Activated naive CD4-positive, alpha-beta T cell treated with anti-CD3 and anti-CD28 coated beads, Interleukin-2, amount 50 U/mL, for 72 hours (primary cell): ENCODE data around the gene FLOT1. TPM values are rescaled to one million over a fixed set of nuclear protein-coding genes. Genes with fewer than 3 reads are reported as not detected.

Source experiments
- ATAC-seq, 2 donors: fragments of 150-1000 bp; cut with Tn5 transposase; 2 replicates each; pipeline ENCODE4 v1.10.0; 2021; ENCODE audit warnings: mild to moderate bottlenecking in 2 of 2, moderate library complexity in 2 of 2
- DNase-seq, 2 donors: peaks; one replicate each; pipeline ENCODE4 v3.0.0; 2021 to 2022; ENCODE audit warnings: low spot score in 2 of 2
- H3K27ac Mint-ChIP-seq, 2 donors: one replicate each; pipeline ENCODE4 v1.8.0; 2022; ENCODE audit warnings: mild to moderate bottlenecking in 2 of 2, mixed read lengths in 2 of 2
- H3K36me3 Mint-ChIP-seq, 2 donors: one replicate each; pipeline ENCODE4 v1.8.0; 2022; ENCODE audit warnings: mixed read lengths in 2 of 2
- H3K9me3 Mint-ChIP-seq, 2 donors: one replicate each; pipeline ENCODE4 v1.8.0; 2022; ENCODE audit warnings: mixed read lengths in 2 of 2
- total RNA-seq, 2 donors: library from RNA; stranded (reverse); gene quantifications; one replicate each; pipeline ENCODE4 v1.2.3, GENCODE V29; 2022

The FLOT1 gene, protein sequence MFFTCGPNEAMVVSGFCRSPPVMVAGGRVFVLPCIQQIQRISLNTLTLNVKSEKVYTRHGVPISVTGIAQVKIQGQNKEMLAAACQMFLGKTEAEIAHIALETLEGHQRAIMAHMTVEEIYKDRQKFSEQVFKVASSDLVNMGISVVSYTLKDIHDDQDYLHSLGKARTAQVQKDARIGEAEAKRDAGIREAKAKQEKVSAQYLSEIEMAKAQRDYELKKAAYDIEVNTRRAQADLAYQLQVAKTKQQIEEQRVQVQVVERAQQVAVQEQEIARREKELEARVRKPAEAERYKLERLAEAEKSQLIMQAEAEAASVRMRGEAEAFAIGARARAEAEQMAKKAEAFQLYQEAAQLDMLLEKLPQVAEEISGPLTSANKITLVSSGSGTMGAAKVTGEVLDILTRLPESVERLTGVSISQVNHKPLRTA
- total RNA-seq = 100 to 1,000 TPM; 194 to 219 TPM

DNA sequence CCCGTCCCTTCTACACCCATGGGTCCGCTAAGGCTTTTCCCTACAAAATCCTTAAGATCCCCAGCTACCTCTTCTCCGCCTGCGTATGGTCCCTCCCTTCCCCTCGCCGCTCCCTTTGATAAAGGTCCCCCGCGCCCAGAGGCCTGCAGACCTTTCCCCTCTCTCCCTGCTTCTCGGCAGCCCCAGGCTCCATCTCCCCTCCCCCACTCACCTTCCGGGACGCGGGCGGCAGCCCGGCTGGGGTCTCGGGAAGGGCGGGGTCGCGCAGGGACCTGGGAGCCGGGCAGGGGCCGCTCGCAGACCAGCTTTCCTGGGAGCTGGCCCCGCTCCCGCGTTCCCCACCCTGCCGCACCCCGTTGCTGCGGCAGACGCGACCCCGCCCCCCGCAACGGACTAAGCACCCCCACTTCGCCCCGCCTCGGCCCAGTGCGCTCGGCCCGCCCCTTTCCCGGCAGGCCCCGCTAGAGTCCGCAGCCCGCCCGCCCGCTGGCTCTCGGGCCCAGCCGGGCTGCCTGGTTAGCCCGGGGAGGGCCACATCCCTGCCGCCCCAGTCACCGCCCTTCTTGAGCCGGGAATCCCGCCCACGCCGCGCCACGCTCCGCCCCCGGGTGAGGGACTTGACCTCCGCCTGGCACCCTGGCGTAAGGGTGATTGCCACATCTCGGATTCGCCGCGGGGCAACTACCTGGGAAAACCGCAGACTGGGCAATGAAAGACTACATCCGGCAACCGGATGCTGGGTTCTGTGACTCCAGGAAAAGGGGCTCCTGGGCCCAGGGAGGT lies at the start of gene FLOT1:
FLOT1 (minus strand) TSS at position 372 of the 783 bp plus-strand sequence. CDS start 498 bp downstream, outside the sequence.
- DNase-seq (peak; percentile 93 to 98), ATAC-seq (peak; percentile 72 to 79)
- peak within 1 kb of the TSS; percentile 97 to 99 for H3K27ac Mint-ChIP-seq
- no peaks in the 10 kb centered on the region for H3K9me3 Mint-ChIP-seq
- H3K36me3 Mint-ChIP-seq = peaks cover 51 to 58% of the 10 kb centered on the region in 2 donors

DNA sequence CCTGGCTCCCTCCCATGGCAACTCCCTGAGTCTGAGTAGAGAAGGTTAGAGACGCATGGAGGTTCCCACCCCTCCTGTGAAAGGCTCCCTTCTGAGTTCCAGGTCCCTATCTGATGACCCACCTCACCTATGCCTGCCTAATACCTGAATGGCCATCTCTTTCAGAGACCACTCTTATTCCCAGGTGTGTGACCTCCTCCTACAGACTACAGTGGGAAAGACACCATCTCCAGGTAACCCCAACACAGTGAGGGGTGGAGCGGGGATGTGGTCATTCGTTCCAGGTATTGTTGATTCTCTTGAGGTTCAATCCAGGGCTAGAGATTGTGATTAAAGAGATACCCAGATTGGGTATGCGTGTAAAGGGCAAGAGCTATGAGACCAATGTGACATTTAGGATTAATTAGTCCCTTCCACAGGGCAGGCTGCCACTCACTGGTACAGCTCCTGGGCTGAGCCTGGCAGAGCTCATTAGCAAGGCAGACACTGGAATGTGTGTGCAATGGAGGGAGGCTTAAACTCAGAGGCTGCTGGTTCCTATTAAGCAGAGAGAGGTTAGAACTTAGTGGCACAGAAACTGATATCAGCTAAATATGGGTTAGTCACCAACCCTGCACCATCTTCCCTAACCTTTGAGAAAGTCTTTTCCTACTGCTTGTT lies 48.4 kb upstream of the FLOT1 start:
- Mint-ChIP-seq H3K36me3 (peaks cover 0 to 6% of the 10 kb centered on the region in 2 donors), H3K9me3 (peaks cover 0 to 4% of the 10 kb centered on the region in 2 donors), H3K27ac (no peak overlapping the region)
- ATAC-seq (peak in 1 of 2 donors; percentile 18), DNase-seq (no peak)

DNA sequence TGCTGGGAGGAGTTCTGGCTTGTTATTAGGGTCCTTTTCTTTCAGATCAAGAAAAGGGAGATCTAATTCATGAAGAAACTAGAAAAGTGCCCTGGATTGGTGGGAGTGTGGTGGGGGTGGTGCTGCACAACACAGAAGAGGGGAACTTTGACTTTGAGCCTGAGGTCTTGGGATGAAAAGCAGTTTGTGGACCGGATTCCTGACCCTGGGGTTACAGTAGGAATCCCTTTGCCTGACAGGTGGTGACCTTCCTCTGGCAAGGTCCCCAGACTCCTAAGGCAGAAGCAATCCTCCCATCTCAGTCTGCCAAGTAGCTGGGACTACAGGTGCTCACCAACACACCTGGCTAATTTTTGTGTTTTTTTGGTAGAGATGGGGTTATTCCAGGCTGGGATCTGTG lies 47.1 kb upstream of the FLOT1 start:
- no peak for ATAC-seq

DNA sequence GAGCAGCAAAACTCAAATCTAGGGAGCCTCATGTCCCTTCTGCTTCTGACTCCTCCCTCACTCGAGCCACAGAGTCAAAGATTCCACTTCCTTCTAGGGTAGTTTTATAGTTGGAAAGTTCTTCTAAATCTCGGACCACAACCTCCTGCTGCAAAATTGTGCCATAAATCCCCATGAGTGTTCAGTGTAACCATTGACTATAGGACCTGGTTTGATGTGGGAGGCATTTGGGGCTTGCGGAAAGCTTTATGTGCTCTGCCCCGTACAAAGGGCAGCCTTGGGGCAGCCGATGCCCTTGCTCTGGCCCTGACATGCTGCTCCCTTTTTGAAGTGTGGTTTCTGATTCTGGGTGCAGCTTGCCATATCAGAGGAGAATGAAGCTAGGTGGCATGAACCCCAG lies 45.5 kb upstream of the FLOT1 start:
- peak overlapping the region; percentile 8 to 90 for H3K27ac Mint-ChIP-seq
- ATAC-seq (peak; percentile 53 to 71), DNase-seq (no peak)
- H3K9me3 Mint-ChIP-seq = no peaks in the 10 kb centered on the region
- no peaks in the 10 kb centered on the region for H3K36me3 Mint-ChIP-seq

More for the DNA sequence above, 47.1 kb upstream of the FLOT1 start:
- H3K9me3 Mint-ChIP-seq = no peaks in the 10 kb centered on the region
- no peaks in the 10 kb centered on the region for H3K36me3 Mint-ChIP-seq
- no peak for DNase-seq
- H3K27ac Mint-ChIP-seq = peak overlapping the region in 1 of 2 donors; percentile 90

DNA sequence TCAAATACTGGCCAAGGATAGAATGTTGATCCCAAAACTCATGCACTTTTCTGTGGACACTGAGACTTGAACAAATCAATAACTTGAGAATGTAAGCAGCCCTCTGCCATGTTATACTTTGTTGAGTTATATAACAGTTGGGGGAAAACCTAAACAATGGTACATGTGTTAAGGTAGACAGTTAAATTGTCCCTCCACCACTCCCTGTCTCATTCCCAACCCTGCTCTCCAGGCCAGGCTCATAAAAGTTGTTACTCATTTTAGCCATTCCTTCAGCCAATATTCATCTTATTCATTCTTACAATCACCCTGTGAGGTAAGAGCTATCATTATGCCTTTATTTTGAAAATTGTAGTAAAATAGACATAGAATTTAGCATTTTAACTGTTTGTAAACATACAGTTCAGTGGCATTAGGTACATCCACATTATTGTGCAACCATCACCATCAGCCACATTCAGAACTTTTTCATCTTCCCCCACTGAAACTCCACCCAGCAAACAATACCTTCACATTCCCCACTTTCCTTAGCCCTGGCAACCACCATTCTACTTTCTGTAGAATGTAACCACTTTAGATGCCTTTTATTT lies 40.0 kb upstream of the FLOT1 start:
- ATAC-seq (no peak), DNase-seq (no peak)
- no peaks in the 10 kb centered on the region for H3K36me3 Mint-ChIP-seq
- H3K9me3 Mint-ChIP-seq = no peaks in the 10 kb centered on the region
- peak overlapping the region in 1 of 2 donors; percentile 86 for H3K27ac Mint-ChIP-seq

DNA sequence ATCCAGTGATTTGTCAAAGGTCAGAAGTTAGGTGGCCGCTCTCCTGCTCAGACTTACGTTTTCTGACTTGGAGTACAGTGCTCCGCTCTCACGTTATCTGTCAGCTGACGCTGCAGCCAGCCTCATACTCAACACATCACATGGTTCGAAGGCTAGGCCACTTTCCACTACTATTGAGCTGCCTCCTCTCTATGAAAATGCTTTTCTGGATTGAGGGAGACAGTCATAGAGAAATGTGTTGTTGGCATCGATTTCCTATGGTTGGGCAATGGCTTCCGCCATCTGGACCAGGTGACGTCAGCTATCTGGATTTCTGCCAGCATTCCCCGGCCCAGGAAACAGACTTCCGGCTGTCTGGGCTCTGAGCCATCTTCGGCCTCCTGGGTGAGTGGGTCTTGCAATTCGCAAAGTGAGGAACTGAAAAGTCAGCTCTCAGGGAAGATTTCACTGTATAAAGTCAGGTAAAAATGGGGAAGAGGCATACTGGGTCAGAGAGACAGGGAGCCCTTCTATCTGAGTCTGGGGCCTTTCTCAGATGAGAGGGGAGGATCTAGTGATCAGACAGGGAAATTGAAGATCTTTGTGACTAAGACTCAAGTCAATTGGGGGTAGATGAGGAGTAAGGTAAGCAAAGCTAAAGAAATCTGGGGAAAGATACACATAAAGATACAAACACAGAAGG lies 39.4 kb upstream of the FLOT1 start:
- no peaks in the 10 kb centered on the region for H3K9me3 Mint-ChIP-seq
- ATAC-seq (peak; percentile 70 to 90), DNase-seq (peak in 1 of 2 donors; percentile 75)
- no peaks in the 10 kb centered on the region for H3K36me3 Mint-ChIP-seq
- peak overlapping the region; percentile 66 to 86 for H3K27ac Mint-ChIP-seq

DNA sequence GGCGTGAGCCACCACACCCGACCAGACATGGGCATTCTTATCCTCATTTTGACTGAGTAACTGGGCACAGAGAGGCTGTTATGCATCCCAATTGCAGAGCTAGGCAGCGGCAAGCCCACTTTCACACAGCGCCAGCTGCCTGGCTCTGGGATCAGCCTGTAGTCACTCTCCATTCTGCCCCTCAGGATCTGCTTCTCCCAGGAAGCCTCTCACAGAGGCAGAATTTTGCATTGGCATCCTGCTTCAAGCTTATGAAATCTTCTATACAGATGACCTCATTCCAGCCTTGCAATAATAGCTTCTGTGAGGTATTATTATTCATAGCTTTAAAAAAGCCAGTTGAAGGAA lies 38.9 kb upstream of the FLOT1 start:
- DNase-seq (no peak), ATAC-seq (no peak)
- no peaks in the 10 kb centered on the region for H3K9me3 Mint-ChIP-seq
- H3K36me3 Mint-ChIP-seq = no peaks in the 10 kb centered on the region
- H3K27ac Mint-ChIP-seq = peak overlapping the region in 1 of 2 donors; percentile 86

DNA sequence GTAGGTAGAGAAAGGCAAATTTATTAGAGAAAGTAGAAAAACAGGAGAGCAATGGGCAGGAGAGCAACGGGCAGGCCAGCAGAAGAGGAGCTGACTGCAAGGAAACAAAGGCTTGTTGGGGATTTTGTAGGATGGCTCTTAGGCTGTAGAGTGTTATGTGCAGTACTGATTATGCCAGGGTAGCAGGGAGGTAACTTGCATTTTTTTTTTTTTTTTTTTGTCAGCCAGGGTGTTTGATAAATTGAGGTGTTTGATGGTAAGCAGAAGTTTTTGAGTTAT lies 38.1 kb upstream of the FLOT1 start:
- no peaks in the 10 kb centered on the region for H3K9me3 Mint-ChIP-seq
- ATAC-seq (no peak), DNase-seq (no peak)
- H3K27ac Mint-ChIP-seq = peak overlapping the region in 1 of 2 donors; percentile 86
- H3K36me3 Mint-ChIP-seq = no peaks in the 10 kb centered on the region

DNA sequence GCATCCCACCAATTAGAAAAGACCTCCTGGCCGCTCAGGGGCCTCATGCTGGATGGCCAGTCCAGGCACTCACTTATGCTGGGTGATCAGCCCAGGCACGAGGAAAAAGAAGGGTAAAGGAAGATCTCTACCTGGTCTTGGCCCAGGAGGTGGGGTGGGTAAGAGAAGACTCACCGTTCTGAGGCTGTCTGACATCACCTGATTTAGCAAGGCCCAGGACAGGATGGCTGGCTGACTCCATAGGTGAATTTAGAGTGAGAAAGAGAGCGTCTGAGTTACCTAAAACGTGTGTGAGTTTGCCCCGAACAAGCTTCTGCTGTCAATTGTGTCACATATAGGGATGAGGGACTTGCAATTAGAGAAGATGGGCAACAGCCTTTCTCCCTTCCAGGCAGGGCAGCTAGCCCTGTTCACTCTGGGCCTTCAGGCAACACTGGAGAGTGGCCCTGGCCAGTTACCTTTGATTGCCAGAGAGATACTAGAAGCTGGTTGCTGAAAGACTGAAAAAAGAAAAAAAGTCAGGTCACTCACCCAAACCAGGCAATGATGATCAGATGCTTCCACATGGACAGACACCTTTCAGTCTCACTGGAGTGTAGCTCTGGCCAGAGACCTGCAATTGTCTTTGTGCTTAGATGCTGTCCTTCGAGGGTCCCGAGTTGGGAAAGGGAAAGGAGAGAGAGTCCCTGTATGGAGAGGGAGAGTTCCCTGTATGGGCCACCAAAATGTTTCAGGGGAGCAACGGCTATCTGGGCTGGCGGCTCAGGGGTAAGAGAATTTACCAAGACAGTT lies 37.6 kb upstream of the FLOT1 start:
- Mint-ChIP-seq H3K9me3 (no peaks in the 10 kb centered on the region), H3K27ac (peak overlapping the region in 1 of 2 donors; percentile 86), H3K36me3 (no peaks in the 10 kb centered on the region)
- no peak for ATAC-seq
- DNase-seq = no peak

DNA sequence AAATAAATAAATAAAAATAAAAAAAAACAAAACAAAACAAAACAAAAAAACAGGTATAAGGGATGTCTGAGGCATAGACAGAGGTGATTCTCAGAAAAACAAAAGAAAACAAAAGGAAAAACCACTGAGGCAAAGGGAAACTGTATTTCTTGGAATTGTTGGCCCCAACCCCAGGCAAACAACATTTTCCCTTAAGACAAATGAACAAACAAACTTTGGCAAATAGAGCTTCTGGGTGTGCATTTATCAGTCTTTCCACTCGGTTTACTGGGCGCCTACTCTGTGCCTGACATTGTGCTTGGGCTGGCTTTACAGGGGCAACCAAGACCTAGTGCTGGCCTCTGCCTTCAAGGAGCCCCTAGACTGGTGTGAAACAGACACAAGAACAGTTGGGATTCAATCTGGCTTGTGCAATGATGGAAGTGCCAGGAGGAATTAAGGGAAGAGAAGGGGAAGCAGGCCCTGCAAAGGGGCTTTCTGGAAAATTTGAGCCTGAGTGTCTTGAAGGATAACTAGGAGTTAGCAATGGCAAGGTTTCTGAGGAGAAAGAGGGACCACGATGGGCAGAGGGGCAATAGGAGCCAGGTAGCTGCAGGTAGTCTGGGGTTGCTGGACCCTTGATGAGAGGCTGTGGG lies 35.6 kb upstream of the FLOT1 start:
- ATAC-seq = no peak
- no peaks in the 10 kb centered on the region for H3K9me3 Mint-ChIP-seq
- H3K36me3 Mint-ChIP-seq = no peaks in the 10 kb centered on the region
- H3K27ac Mint-ChIP-seq = no peak overlapping the region
- DNase-seq = no peak

DNA sequence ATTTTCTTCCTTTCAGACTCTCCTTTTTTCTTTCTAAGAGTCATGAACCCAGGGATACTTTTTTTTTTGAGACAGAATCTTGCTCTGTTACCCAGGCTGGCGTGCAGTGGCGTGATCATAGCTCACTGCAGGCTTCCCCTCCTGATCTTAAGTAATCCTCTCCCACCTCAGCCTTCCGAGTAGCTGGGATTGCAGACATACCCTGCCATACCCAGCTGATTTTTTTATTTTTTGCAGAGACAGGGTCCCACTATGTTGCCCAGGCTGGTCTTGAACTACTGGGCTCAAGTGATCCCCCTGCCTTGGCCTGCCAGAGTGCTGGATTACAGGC lies 34.6 kb upstream of the FLOT1 start:
- ATAC-seq = no peak
- DNase-seq = no peak
- Mint-ChIP-seq H3K27ac (peak overlapping the region in 1 of 2 donors; percentile 2), H3K36me3 (peaks cover 0 to 9% of the 10 kb centered on the region in 2 donors), H3K9me3 (peaks cover 0 to 5% of the 10 kb centered on the region in 2 donors)

DNA sequence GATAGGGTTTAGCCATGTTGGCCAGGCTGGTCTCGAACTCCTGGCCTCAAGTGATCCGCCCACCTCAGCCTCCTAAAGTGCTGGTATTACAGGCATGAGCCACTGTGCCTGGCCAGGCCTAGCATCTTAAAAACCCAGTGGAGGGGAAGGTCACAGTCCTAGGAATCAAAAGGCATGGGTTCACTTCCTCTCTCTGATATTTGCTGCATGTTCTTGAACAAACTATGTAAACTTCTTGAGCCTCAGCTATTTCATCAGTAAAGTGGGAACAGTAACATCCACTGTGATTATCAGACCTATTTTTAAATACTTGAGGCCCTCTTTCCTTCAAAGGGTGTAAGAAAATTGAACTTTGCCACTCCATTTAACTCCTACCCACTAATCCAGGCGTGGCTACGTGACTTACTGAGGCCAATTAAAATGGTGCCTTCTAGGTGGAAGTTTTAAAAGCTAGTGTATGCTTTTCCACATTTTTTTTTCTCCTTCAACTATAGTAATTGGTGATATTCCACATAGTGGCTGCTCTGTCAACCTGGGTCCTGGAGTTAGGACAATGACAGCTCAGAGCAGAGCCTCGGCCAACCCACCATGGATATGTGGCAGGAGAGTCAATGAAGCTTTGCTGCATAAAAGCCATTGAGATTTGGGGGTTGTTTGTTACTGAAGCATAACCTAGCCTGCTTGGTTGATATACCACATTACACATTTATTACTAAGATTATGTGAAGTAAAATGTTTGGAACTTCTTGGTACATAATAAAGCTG lies 34.1 kb upstream of the FLOT1 start:
- no peak overlapping the region for H3K27ac Mint-ChIP-seq

DNA sequence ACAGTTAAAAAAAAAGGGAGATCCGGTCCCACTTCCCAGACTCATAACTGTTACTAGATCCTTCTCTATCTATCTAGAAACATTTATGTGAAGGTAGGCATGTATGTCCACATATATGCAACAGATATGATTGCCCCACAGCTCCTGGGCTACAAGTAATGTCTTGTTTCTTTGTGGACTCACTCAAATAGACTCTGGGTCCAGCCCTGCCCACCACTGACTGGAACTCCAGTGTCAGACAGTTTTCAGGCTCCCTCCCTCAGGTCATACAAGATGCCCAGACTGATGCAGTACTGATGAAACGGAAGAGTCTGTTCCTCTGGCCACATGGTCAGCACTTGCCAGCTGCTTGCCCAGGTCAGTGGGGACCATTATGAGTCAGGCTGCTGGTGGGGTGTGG lies 32.6 kb upstream of the FLOT1 start:
- H3K9me3 Mint-ChIP-seq = peaks cover 0 to 11% of the 10 kb centered on the region in 2 donors
- H3K27ac Mint-ChIP-seq = no peak overlapping the region
- DNase-seq = no peak
- peak in 1 of 2 donors; percentile 32 for ATAC-seq
- H3K36me3 Mint-ChIP-seq = peaks cover 0 to 19% of the 10 kb centered on the region in 2 donors

More for the DNA sequence above, 34.1 kb upstream of the FLOT1 start:
- Mint-ChIP-seq H3K36me3 (peaks cover 0 to 12% of the 10 kb centered on the region in 2 donors), H3K9me3 (peaks cover 0 to 7% of the 10 kb centered on the region in 2 donors)
- DNase-seq = no peak
- no peak for ATAC-seq

DNA sequence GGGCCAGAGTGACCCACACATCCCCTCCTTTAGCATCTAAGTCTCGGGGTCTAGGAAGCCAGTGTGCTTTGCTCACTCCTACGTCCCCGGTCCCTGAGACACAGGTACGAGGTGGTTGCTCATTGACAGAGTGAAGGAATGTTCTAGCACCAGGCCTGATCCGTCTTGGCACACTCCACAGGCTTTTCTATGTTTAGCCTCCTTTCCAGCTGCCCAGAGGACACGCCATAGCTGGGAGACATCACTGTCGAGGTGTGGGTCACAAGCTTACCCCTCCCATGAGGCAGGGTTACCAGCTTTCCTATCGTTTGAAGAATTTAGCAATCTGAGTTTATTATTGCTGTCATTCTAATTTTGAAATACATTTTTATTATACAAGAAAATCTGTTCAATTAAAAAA lies 32.2 kb upstream of the FLOT1 start:
- Mint-ChIP-seq H3K9me3 (peaks cover 0 to 11% of the 10 kb centered on the region in 2 donors), H3K36me3 (peaks cover 0 to 19% of the 10 kb centered on the region in 2 donors), H3K27ac (no peak overlapping the region)
- DNase-seq = no peak
- no peak for ATAC-seq

DNA sequence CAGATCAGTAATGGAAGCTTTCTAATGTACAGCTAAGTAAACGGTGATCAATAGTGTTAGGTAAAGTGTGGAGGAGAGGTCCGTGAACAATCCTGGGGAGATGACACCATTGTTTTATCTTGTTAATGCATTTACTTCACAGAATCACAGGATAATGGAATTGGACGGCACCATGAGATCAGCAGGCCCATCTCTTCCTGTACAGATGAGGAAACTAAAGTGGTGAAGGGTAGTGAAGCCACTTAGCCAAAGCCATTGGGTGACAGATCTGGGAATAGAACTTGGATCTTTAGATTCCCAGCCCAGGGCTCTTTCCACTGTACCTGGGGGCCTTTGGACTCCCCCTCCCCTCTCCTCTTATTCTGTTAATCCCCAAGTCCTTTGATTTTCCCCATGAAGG lies 28.1 kb upstream of the FLOT1 start:
- peaks cover 0 to 11% of the 10 kb centered on the region in 2 donors for H3K9me3 Mint-ChIP-seq
- peaks cover 0 to 19% of the 10 kb centered on the region in 2 donors for H3K36me3 Mint-ChIP-seq
- H3K27ac Mint-ChIP-seq = peak overlapping the region; percentile 81 to 98
- ATAC-seq (no peak), DNase-seq (no peak)
